ENCODE data around the gene PAMR1. TPM values are rescaled to one million over a fixed set of nuclear protein-coding genes. Genes with fewer than 3 reads are reported as not detected.

Gene PAMR1, protein sequence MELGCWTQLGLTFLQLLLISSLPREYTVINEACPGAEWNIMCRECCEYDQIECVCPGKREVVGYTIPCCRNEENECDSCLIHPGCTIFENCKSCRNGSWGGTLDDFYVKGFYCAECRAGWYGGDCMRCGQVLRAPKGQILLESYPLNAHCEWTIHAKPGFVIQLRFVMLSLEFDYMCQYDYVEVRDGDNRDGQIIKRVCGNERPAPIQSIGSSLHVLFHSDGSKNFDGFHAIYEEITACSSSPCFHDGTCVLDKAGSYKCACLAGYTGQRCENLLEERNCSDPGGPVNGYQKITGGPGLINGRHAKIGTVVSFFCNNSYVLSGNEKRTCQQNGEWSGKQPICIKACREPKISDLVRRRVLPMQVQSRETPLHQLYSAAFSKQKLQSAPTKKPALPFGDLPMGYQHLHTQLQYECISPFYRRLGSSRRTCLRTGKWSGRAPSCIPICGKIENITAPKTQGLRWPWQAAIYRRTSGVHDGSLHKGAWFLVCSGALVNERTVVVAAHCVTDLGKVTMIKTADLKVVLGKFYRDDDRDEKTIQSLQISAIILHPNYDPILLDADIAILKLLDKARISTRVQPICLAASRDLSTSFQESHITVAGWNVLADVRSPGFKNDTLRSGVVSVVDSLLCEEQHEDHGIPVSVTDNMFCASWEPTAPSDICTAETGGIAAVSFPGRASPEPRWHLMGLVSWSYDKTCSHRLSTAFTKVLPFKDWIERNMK
- 10 to 100 TPM in 1 of 2 donors, 1 to 10 TPM in 1; 1.8 to 15.2 TPM for total RNA-seq
- polyA plus RNA-seq, result under 1 TPM; 0.60 to 0.87 TPM
- long read RNA-seq, donor 1, partial matches to known transcripts, result 0 of 1 reads
- long read RNA-seq, donor 1, other reads (novel, unspliced or antisense), result 0 of 1 reads
- long read RNA-seq, donor 2, partial matches to known transcripts, result 0 of 1 reads
- long read RNA-seq, donor 2, other reads (novel, unspliced or antisense), result 0 of 1 reads
- long read RNA-seq, donor 3, partial matches to known transcripts, result 0 of 1 reads
- long read RNA-seq, donor 3, other reads (novel, unspliced or antisense), result 0 of 1 reads
- long read RNA-seq, donor 4, result 0 reads
- long read RNA-seq, donor 5, partial matches to known transcripts, result 0 of 1 reads
- long read RNA-seq, donor 5, other reads (novel, unspliced or antisense), result 0 of 1 reads

DNA sequence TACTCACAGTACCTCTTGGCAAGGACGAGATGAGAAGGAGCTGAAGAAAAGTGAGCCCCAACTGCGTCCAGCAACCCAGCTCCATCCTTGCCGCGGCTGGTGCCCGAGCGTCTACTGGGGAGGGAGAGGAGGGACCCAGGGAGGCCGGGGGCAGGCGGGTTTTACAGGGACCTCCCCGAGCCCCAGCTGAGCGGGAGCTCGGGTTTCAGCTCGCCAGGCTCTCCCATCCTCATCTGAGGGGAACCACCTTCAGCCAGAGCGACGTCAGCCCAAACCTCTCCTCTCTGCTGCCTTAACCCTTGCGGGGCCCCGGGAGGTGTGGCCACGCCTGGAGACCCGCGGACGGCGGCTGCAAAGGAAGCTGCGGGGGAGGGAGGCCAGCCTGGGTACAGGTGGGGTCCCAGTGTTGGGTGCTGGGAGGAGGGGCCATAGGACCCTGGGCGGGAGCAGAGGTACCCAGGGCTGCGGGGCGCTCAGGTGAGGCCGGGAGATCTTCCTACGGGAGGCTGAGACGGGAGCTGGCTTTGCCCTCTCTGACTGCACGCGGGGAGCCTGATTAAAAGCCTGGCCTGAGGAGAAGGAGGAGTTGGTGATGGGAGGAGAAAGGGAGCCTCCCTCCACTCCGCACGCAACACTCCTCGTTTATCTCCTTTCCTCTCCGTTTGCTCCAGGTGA, at the start of gene PAMR1:
Gene PAMR1 (minus strand): TSS at position 116 of the 675 bp plus-strand sequence. CDS start 31 bp downstream, at position 85.
- Histone ChIP-seq H3K4me3 (no peak within 1 kb of the TSS), H3K9me3 (ENCODE audit: control insufficient read depth in 4 of 4, insufficient read depth in 3 of 4, low read length in 3 of 4) (peaks cover 0 to 2% (median 0%) of the 10 kb centered on the region in 4 donors), H3K27me3 (ENCODE audit: control insufficient read depth in 3 of 3, insufficient read depth in 3 of 3, low read length in 2 of 3) (no peaks in the 10 kb centered on the region), H3K4me1 (ENCODE audit: control insufficient read depth in 5 of 5, insufficient read depth in 5 of 5, low read length in 5 of 5) (peaks cover 0 to 28% (median 0%) of the 10 kb centered on the region in 5 donors), H3K36me3 (ENCODE audit: control insufficient read depth in 4 of 4, insufficient read depth in 4 of 4, low read length in 4 of 4) (no peaks in the 10 kb centered on the region), H3K9ac (ENCODE audit: insufficient read depth in 1 of 2, low read length in 2 of 2) (peak within 1 kb of the TSS in 1 of 2 donors; percentile 36), H3K27ac (ENCODE audit: low read depth in 1 of 2, low read length in 1 of 2) (no peak within 1 kb of the TSS)
- WGBS, 2 donors, result 2 to 6% methylated on average over 34 of the region's 34 CpGs
- DNase-seq (peak; percentile 74 to 88 (median 77)), ATAC-seq (ENCODE audit: insufficient read depth, low FRiP score) (peak; percentile 56)
- TF ChIP-seq, protein P1, sequence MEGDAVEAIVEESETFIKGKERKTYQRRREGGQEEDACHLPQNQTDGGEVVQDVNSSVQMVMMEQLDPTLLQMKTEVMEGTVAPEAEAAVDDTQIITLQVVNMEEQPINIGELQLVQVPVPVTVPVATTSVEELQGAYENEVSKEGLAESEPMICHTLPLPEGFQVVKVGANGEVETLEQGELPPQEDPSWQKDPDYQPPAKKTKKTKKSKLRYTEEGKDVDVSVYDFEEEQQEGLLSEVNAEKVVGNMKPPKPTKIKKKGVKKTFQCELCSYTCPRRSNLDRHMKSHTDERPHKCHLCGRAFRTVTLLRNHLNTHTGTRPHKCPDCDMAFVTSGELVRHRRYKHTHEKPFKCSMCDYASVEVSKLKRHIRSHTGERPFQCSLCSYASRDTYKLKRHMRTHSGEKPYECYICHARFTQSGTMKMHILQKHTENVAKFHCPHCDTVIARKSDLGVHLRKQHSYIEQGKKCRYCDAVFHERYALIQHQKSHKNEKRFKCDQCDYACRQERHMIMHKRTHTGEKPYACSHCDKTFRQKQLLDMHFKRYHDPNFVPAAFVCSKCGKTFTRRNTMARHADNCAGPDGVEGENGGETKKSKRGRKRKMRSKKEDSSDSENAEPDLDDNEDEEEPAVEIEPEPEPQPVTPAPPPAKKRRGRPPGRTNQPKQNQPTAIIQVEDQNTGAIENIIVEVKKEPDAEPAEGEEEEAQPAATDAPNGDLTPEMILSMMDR (IDR thresholded peaks at IDR 0.05; ENCODE audit: control extremely low read depth, extremely low read depth), result no peak

DNA sequence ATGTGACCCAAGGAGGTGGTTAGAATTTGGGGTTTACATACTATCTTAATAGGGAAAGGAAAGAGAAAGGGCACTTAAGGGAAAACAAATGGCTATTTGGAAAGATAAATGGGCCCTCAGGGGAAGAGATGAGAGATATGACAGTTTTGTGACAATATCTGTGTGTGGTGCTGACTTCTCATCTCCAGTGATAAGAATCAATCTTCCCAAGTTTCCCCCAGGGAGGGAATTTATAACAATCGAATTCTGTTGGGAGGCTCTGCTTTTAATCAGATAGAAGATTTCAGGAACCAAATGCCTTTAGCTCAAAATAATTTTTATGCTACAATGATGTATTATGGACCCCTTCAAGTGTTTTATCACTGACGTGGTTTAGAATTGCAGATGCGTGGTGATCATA, 46.3 kb upstream of the PAMR1 start:
- TF ChIP-seq, protein P1 (IDR thresholded peaks at IDR 0.05; ENCODE audit: control extremely low read depth, extremely low read depth), result no peak
- whole genome bisulfite sequencing, 2 donors, result 69 to 84% methylated on average over 3 of the region's 3 CpGs
- ATAC-seq (ENCODE audit: insufficient read depth, low FRiP score) (no peak), DNase-seq (no peak)
- Histone ChIP-seq H3K4me1 (ENCODE audit: control insufficient read depth in 5 of 5, insufficient read depth in 5 of 5, low read length in 5 of 5) (no peaks in the 10 kb centered on the region), H3K9me3 (ENCODE audit: control insufficient read depth in 4 of 4, insufficient read depth in 3 of 4, low read length in 3 of 4) (peaks cover 0 to 3% (median 1%) of the 10 kb centered on the region in 4 donors), H3K9ac (ENCODE audit: insufficient read depth in 1 of 2, low read length in 2 of 2) (no peak overlapping the region), H3K27ac (ENCODE audit: low read depth in 1 of 2, low read length in 1 of 2) (no peak overlapping the region), H3K4me3 (no peak overlapping the region), H3K36me3 (ENCODE audit: control insufficient read depth in 4 of 4, insufficient read depth in 4 of 4, low read length in 4 of 4) (no peaks in the 10 kb centered on the region), H3K27me3 (ENCODE audit: control insufficient read depth in 3 of 3, insufficient read depth in 3 of 3, low read length in 2 of 3) (no peaks in the 10 kb centered on the region)

DNA sequence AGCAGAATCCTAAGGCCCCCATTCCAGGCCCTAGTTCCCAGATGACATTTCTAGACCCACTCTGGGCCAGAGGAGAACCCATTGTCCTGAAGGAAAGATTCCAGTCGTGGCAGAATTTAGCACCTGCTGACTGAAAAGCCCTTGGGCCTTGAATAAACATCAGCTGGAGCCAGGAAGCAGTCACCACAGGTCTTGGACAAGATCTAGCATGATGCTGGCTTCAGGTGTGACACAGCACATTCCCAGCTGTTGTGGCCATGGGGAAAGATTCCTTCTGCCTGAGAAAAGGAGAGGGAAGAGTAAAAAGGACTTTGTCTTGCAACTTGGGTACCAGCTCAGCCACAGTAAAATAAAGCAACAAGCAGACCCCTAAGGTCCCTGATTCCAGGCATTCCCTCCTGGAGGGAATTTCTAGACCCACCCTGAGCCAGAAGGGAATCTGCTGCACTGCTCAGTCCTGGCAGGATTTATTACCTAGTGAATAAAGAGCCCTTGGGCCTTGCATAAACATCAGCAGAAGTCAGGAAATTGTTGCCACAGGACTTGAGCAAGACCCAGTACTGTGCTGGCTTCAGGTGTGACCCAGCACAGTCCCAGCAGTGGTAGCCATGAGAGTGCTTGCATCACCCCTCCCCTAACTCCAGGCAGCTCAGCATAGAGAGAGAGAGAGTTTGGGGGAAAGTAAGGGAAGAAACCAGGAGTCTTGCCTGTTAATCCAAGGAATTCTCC, 42.5 kb upstream of the PAMR1 start:
- H3K4me3 ChIP-seq, result no peak overlapping the region
- no peak for DNase-seq
- TF ChIP-seq, protein P1 (IDR thresholded peaks at IDR 0.05; ENCODE audit: control extremely low read depth, extremely low read depth), result no peak
- 25 to 52% methylated on average over 1 of the region's 1 CpG for WGBS, 2 donors
- no peaks in the 10 kb centered on the region for H3K36me3 ChIP-seq (ENCODE audit: control insufficient read depth in 4 of 4, insufficient read depth in 4 of 4, low read length in 4 of 4)
- H3K4me1 ChIP-seq (ENCODE audit: control insufficient read depth in 5 of 5, insufficient read depth in 5 of 5, low read length in 5 of 5), result peaks cover 0 to 28% (median 0%) of the 10 kb centered on the region in 5 donors
- no peak overlapping the region for H3K27ac ChIP-seq (ENCODE audit: low read depth in 1 of 2, low read length in 1 of 2)
- no peaks in the 10 kb centered on the region for H3K27me3 ChIP-seq (ENCODE audit: control insufficient read depth in 3 of 3, insufficient read depth in 3 of 3, low read length in 2 of 3)
- peaks cover 0 to 3% (median 1%) of the 10 kb centered on the region in 4 donors for H3K9me3 ChIP-seq (ENCODE audit: control insufficient read depth in 4 of 4, insufficient read depth in 3 of 4, low read length in 3 of 4)
- no peak overlapping the region for H3K9ac ChIP-seq (ENCODE audit: insufficient read depth in 1 of 2, low read length in 2 of 2)
- ATAC-seq (ENCODE audit: insufficient read depth, low FRiP score), result peak; percentile 37
